Keratinocyte (primary cell): ENCODE measurements around the gene PELI1.

Source experiments
- EZH2 ChIP-seq: IDR thresholded peaks from one replicate; pipeline ENCODE4 v1.6.1; 2012; ENCODE audit warnings: inconsistent platforms, mild to moderate bottlenecking, low read length, moderate library complexity
- TF ChIP-seq, protein P1 (sequence below), 3 experiments: IDR thresholded peaks in 1 of 3; conservative IDR thresholded peaks in 1 of 3; optimal IDR thresholded peaks in 1 of 3; 2 replicates in 2 of 3; 3 replicates in 1 of 3; pipeline versions ENCODE3 to v1.5.1; 2011; ENCODE audit warnings: low read length in 3 of 3, mild to moderate bottlenecking in 3 of 3, moderate library complexity in 2 of 3, control low read depth in 1 of 3, inconsistent platforms in 1 of 3; ENCODE audit not compliant: insufficient read depth in 2 of 3; ENCODE audit errors: extremely low read depth in 1 of 3

DNA sequence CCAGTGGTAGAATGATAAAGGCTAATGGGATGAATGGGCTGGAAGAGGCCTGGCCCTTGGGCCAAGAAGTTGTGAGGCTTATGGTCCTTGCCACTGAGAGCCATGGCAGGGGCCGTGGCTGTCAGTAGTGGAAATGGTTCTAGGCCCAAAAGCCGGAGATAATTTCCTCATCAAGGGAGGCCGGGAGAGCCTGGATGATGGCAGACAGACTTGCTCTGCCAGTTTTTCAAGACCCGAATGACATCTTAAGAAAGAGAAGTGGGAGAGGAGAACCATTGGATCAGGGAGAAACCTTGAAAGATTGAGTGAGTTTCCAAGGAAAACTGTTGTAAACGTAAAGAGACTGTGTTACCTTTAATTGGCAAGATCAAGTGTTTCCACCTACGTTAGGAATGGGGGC, 78.7 kb downstream of the PELI1 start:
- TF ChIP-seq, protein P1, sequence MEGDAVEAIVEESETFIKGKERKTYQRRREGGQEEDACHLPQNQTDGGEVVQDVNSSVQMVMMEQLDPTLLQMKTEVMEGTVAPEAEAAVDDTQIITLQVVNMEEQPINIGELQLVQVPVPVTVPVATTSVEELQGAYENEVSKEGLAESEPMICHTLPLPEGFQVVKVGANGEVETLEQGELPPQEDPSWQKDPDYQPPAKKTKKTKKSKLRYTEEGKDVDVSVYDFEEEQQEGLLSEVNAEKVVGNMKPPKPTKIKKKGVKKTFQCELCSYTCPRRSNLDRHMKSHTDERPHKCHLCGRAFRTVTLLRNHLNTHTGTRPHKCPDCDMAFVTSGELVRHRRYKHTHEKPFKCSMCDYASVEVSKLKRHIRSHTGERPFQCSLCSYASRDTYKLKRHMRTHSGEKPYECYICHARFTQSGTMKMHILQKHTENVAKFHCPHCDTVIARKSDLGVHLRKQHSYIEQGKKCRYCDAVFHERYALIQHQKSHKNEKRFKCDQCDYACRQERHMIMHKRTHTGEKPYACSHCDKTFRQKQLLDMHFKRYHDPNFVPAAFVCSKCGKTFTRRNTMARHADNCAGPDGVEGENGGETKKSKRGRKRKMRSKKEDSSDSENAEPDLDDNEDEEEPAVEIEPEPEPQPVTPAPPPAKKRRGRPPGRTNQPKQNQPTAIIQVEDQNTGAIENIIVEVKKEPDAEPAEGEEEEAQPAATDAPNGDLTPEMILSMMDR (optimal IDR thresholded peaks at IDR 0.05 in 1 of 3, IDR thresholded peaks at IDR 0.05 in 1 of 3, conservative IDR thresholded peaks at IDR 0.05 in 1 of 3; ENCODE audit: extremely low read depth in 1 of 3, insufficient read depth in 2 of 3, low read length in 3 of 3), result no peak
- no peak for TF ChIP-seq EZH2
